ENCODE data around the gene GNG2. TPM values are rescaled to one million over a fixed set of nuclear protein-coding genes. Genes with fewer than 3 reads are reported as not detected.
A peak's percentile ranks its signal among the peaks of the same experiment; 100 is the strongest.

GNG2 gene
- total RNA-seq, 4 donors from 2014 or later, result 0.77 to 62.1 (median 10.3) TPM

- intact Hi-C loops (cut with DNase I; ENCODE audit: low total_unique reads), result no loop called here
- H3K4me3 ChIP-seq, result no peak overlapping the region
- no peaks in the 10 kb centered on the region for H3K4me1 ChIP-seq
- H3K27ac ChIP-seq, result no peak overlapping the region
- no peak for DNase-seq
- no peaks in the 10 kb centered on the region for H3K36me3 ChIP-seq
- no peaks in the 10 kb centered on the region for H3K27me3 ChIP-seq
- TF ChIP-seq POLR2A (IDR thresholded peaks at IDR 0.05), result no peak
- no peak for TF ChIP-seq CTCF (IDR thresholded peaks at IDR 0.05)
- H3K9me3 ChIP-seq, result no peaks in the 10 kb centered on the region
Observed at GRCh38 chr14:51931308-51931707, 70.9 kb downstream of the GNG2 start.

DNA sequence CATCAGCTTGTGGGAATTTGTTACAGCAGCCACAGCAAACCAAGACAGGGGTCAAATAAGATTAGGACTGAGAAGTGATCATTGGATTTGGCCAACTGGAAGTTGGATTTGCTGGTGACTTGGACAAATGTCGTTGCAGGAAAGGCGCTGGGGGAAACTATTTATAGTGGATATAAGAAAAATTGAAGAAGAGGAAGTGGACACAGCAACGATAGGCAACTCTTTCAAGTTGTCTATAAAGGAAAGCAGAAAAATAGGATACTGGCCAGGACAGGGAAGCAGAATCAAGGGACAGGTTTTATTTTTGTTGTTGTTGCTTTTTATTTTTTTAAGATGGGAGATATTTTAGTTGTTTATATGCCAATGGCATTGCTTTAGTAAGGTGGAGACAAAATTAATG is 72.8 kb downstream of the GNG2 start:
- H3K36me3 ChIP-seq, result no peaks in the 10 kb centered on the region
- no peaks in the 10 kb centered on the region for H3K4me1 ChIP-seq
- TF ChIP-seq POLR2A (IDR thresholded peaks at IDR 0.05) (no peak), CTCF (IDR thresholded peaks at IDR 0.05) (no peak)
- no peaks in the 10 kb centered on the region for H3K9me3 ChIP-seq
- H3K4me3 ChIP-seq, result no peak overlapping the region
- intact Hi-C loops (cut with DNase I; ENCODE audit: low total_unique reads), result no loop called here
- H3K27ac ChIP-seq, result no peak overlapping the region
- DNase-seq, result no peak
- H3K27me3 ChIP-seq, result no peaks in the 10 kb centered on the region

DNA sequence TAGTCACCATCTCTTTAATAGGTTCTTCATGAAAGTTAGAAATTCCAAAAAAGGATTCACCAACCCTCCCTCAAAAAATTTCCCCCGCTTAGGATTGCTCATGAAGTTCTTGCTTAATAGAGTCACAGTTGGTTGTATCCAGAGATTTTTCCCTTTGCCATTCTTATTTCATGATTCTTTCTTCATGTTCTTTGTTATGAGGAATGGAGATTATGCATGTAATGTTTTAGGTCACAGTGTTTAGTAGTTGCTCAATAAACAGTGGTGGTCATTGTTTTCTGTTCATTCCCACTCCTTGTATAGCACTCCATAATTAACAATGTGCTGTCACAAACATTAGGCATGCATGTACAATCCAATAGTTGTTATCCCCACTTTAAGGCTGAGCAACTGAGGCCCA is 77.7 kb downstream of the GNG2 start:
- no peaks in the 10 kb centered on the region for H3K4me1 ChIP-seq
- H3K27ac ChIP-seq, result no peak overlapping the region
- H3K36me3 ChIP-seq, result no peaks in the 10 kb centered on the region
- H3K9me3 ChIP-seq, result no peaks in the 10 kb centered on the region
- intact Hi-C loops (cut with DNase I; ENCODE audit: low total_unique reads), result no loop called here
- H3K27me3 ChIP-seq, result no peaks in the 10 kb centered on the region
- no peak for TF ChIP-seq CTCF (IDR thresholded peaks at IDR 0.05)
- no peak for TF ChIP-seq POLR2A (IDR thresholded peaks at IDR 0.05)
- DNase-seq, result no peak
- no peak overlapping the region for H3K4me3 ChIP-seq

DNA sequence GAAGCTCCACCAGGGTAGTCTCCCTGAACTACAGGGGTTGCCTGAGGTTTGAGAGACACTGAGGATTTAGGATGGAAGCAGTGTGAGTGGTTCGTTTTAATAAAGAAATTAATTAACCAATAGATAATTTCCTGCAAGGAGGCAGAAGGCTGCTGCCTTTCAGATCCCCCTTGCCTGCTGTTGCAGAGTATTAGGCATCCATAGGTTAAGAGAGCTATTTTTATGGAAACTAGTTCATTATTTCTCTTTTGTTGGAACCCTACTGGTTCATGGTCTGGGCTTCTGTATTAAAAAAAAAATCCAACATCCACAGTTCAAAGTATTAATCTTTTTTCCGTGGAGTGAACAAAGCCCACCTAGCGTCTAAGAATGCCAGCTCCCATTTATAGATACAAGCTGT is 78.4 kb downstream of the GNG2 start:
- TF ChIP-seq POLR2A (IDR thresholded peaks at IDR 0.05) (no peak), CTCF (IDR thresholded peaks at IDR 0.05) (no peak)
- Histone ChIP-seq H3K4me3 (no peak overlapping the region), H3K9me3 (no peaks in the 10 kb centered on the region), H3K4me1 (no peaks in the 10 kb centered on the region), H3K27me3 (no peaks in the 10 kb centered on the region), H3K36me3 (no peaks in the 10 kb centered on the region), H3K27ac (peak overlapping the region; percentile 53 to 70)
- intact Hi-C loops (cut with DNase I; ENCODE audit: low total_unique reads), result no loop called here
- DNase-seq, result no peak

DNA sequence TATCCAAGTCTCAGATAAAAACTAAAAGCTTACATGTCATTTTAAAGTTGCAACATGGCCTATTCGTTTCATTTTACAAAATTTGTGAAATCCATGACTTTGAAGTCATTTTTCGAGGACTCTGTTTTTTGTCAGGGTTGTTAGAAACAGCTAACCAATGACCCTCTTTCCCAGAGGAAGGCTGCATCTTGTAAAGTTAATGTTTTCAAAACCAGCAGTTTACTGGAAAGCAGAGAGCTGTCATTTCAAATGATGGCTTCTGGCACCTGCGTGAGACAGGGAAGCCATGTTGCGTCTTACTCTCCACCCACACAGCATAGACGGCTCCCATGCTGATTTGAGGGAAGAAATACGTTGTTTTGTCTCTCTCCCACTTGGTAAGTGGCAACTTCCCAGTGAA is 78.8 kb downstream of the GNG2 start:
- no peaks in the 10 kb centered on the region for H3K27me3 ChIP-seq
- intact Hi-C loops (cut with DNase I; ENCODE audit: low total_unique reads), result no loop called here
- H3K27ac ChIP-seq, result peak overlapping the region; percentile 53 to 70
- TF ChIP-seq POLR2A (IDR thresholded peaks at IDR 0.05), result no peak
- TF ChIP-seq CTCF (IDR thresholded peaks at IDR 0.05), result no peak
- no peak overlapping the region for H3K4me3 ChIP-seq
- no peaks in the 10 kb centered on the region for H3K4me1 ChIP-seq
- no peaks in the 10 kb centered on the region for H3K9me3 ChIP-seq
- DNase-seq, result peak; percentile 66 to 68
- no peaks in the 10 kb centered on the region for H3K36me3 ChIP-seq

All from uterus (tissue), 4 donors.